Measurements from ENCODE around the gene SGCD. TPM values are rescaled to one million over a fixed set of nuclear protein-coding genes. Genes with fewer than 3 reads are reported as not detected.

Gene SGCD
- polyA plus RNA-seq, 1 donor (not counting 4 experiments of a cell fraction or from before 2014, with no cell fraction given), result not detected

DNA sequence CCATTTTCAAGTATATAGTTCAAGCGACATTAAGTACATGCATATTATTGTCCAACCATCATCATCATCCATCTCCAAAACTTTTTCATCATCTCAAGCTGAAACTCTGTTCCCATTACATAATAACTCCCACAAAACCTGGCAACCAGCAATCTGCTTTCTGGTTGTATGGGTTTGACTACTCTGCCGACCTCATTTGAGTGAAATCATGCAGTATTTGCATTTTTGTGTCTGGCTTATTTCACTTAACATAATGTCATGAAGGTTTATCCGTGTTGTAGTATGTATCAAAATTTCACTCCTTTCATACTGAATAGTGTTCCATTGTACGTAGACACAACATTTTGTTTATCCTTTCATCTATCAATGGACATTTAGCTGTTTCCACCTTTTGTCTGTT is 74.8 kb downstream of the SGCD start:
- no peaks in the 10 kb centered on the region for H3K36me3 ChIP-seq (ENCODE audit: control insufficient read depth in 2 of 2, extremely low read depth in 1 of 2, insufficient read depth in 2 of 2, low read length in 2 of 2)
- dilution Hi-C loops (cut with MboI; ENCODE audit: extremely low pct_ligation_motif_present, low sequenced_read_pairs), result no loop called here
- DNase-seq (ENCODE audit: low read depth, low spot score), result no peak
- H3K4me1 ChIP-seq (ENCODE audit: control insufficient read depth, extremely low read depth, insufficient read depth, low read length), result no peaks in the 10 kb centered on the region
- no peaks in the 10 kb centered on the region for H4K20me1 ChIP-seq (ENCODE audit: control insufficient read depth, extremely low read depth, insufficient read depth, low read length)
- no peak for TF ChIP-seq EZH2 (IDR thresholded peaks at IDR 0.05; ENCODE audit: low read length)
- TF ChIP-seq, protein P1, sequence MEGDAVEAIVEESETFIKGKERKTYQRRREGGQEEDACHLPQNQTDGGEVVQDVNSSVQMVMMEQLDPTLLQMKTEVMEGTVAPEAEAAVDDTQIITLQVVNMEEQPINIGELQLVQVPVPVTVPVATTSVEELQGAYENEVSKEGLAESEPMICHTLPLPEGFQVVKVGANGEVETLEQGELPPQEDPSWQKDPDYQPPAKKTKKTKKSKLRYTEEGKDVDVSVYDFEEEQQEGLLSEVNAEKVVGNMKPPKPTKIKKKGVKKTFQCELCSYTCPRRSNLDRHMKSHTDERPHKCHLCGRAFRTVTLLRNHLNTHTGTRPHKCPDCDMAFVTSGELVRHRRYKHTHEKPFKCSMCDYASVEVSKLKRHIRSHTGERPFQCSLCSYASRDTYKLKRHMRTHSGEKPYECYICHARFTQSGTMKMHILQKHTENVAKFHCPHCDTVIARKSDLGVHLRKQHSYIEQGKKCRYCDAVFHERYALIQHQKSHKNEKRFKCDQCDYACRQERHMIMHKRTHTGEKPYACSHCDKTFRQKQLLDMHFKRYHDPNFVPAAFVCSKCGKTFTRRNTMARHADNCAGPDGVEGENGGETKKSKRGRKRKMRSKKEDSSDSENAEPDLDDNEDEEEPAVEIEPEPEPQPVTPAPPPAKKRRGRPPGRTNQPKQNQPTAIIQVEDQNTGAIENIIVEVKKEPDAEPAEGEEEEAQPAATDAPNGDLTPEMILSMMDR (optimal IDR thresholded peaks at IDR 0.05 in 1 of 3, IDR thresholded peaks at IDR 0.05 in 1 of 3, conservative IDR thresholded peaks at IDR 0.05 in 1 of 3; ENCODE audit: extremely low read depth in 1 of 3, insufficient read depth in 2 of 3, low read length in 3 of 3), result no peak
- no peak for FAIRE-seq
- no peaks in the 10 kb centered on the region for H3K9me3 ChIP-seq (ENCODE audit: control insufficient read depth, low read depth, low read length)
- no peak overlapping the region for H3K27ac ChIP-seq (ENCODE audit: control insufficient read depth, insufficient read depth, low read length)
- no peaks in the 10 kb centered on the region for H3K9me1 ChIP-seq (ENCODE audit: control insufficient read depth, extremely low read depth, insufficient read depth, low read length)
- H3K4me2 ChIP-seq (ENCODE audit: control insufficient read depth, extremely low read depth, insufficient read depth, low read depth, low read length), result no peak overlapping the region
- H3K79me2 ChIP-seq (ENCODE audit: control insufficient read depth, insufficient read depth, low read length), result no peaks in the 10 kb centered on the region
- H2AFZ ChIP-seq (ENCODE audit: control insufficient read depth, low read length), result no peak overlapping the region
- no peaks in the 10 kb centered on the region for H3K27me3 ChIP-seq (ENCODE audit: control insufficient read depth, extremely low read depth, insufficient read depth, low read length)
- H3K9ac ChIP-seq (ENCODE audit: control insufficient read depth, extremely low read depth, insufficient read depth, low read length), result no peak overlapping the region
- no peak overlapping the region for H3K4me3 ChIP-seq (ENCODE audit: control insufficient read depth in 2 of 3, extremely low read depth in 1 of 3, insufficient read depth in 2 of 3, low read depth in 1 of 3, low read length in 3 of 3)

DNA sequence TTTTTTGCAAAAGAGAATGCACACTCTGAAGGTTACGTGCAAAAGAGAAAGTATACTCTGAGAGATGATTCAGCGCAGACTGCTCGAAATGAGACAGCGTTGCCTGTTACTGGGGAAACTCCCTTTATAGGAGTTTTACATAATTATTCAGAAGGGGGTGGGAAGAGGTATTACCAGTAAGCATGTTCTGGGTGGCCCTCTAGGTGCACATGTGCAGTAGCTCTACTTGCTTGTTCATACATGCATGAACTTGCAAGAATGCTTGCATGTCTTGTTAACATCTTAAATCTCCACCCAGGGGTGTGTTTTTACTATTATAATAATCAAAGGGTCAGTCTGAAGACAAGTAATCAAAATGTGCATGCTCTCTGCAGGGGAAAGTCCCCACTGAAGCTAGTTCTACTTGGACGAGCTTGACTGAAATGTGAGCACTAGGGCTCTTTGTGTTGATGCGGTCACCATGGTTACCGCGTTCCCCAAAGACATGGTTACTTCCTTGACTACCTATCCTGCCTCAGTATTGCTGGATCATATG is 75.5 kb downstream of the SGCD start:
- H3K27me3 ChIP-seq (ENCODE audit: control insufficient read depth, extremely low read depth, insufficient read depth, low read length), result no peaks in the 10 kb centered on the region
- no peaks in the 10 kb centered on the region for H3K9me1 ChIP-seq (ENCODE audit: control insufficient read depth, extremely low read depth, insufficient read depth, low read length)
- no peaks in the 10 kb centered on the region for H3K36me3 ChIP-seq (ENCODE audit: control insufficient read depth in 2 of 2, extremely low read depth in 1 of 2, insufficient read depth in 2 of 2, low read length in 2 of 2)
- FAIRE-seq, result no peak
- no peaks in the 10 kb centered on the region for H3K4me1 ChIP-seq (ENCODE audit: control insufficient read depth, extremely low read depth, insufficient read depth, low read length)
- TF ChIP-seq EZH2 (IDR thresholded peaks at IDR 0.05; ENCODE audit: low read length), result no peak
- TF ChIP-seq, protein P1 (optimal IDR thresholded peaks at IDR 0.05 in 1 of 3, IDR thresholded peaks at IDR 0.05 in 1 of 3, conservative IDR thresholded peaks at IDR 0.05 in 1 of 3; ENCODE audit: extremely low read depth in 1 of 3, insufficient read depth in 2 of 3, low read length in 3 of 3), result no peak
- dilution Hi-C loops (cut with MboI; ENCODE audit: extremely low pct_ligation_motif_present, low sequenced_read_pairs), result no loop called here
- H3K27ac ChIP-seq (ENCODE audit: control insufficient read depth, insufficient read depth, low read length), result no peak overlapping the region
- no peaks in the 10 kb centered on the region for H3K79me2 ChIP-seq (ENCODE audit: control insufficient read depth, insufficient read depth, low read length)
- H3K9ac ChIP-seq (ENCODE audit: control insufficient read depth, extremely low read depth, insufficient read depth, low read length), result no peak overlapping the region
- H3K9me3 ChIP-seq (ENCODE audit: control insufficient read depth, low read depth, low read length), result no peaks in the 10 kb centered on the region
- H2AFZ ChIP-seq (ENCODE audit: control insufficient read depth, low read length), result no peak overlapping the region
- no peak for DNase-seq (ENCODE audit: low read depth, low spot score)
- no peaks in the 10 kb centered on the region for H4K20me1 ChIP-seq (ENCODE audit: control insufficient read depth, extremely low read depth, insufficient read depth, low read length)
- no peak overlapping the region for H3K4me3 ChIP-seq (ENCODE audit: control insufficient read depth in 2 of 3, extremely low read depth in 1 of 3, insufficient read depth in 2 of 3, low read depth in 1 of 3, low read length in 3 of 3)
- H3K4me2 ChIP-seq (ENCODE audit: control insufficient read depth, extremely low read depth, insufficient read depth, low read depth, low read length), result no peak overlapping the region
